AG09319 (cell line): ENCODE data around the gene EFHD2.
"Not testable (repeated sequence)": the region's sequence is repeated elsewhere in the genome, so short reads cannot be mapped to it uniquely, and the experiment has no call there.

Experiments used
- DNase-seq: peaks from one replicate; pipeline ENCODE4 v3.0.0-alpha.2; 2010; ENCODE audit warnings: low read depth; ENCODE audit errors: extremely low read depth
- TF ChIP-seq, protein P1 (sequence below): IDR thresholded peaks from 2 replicates; pipeline ENCODE4 v1.5.1; 2011; ENCODE audit warnings: low read depth, mild to moderate bottlenecking, inconsistent platforms, low read length, moderate library complexity

The EFHD2 gene

GRCh38 chr1:15423355-15424077, 13.8 kb downstream of the EFHD2 start:
- DNase-seq = no peak
- TF ChIP-seq, protein P1, sequence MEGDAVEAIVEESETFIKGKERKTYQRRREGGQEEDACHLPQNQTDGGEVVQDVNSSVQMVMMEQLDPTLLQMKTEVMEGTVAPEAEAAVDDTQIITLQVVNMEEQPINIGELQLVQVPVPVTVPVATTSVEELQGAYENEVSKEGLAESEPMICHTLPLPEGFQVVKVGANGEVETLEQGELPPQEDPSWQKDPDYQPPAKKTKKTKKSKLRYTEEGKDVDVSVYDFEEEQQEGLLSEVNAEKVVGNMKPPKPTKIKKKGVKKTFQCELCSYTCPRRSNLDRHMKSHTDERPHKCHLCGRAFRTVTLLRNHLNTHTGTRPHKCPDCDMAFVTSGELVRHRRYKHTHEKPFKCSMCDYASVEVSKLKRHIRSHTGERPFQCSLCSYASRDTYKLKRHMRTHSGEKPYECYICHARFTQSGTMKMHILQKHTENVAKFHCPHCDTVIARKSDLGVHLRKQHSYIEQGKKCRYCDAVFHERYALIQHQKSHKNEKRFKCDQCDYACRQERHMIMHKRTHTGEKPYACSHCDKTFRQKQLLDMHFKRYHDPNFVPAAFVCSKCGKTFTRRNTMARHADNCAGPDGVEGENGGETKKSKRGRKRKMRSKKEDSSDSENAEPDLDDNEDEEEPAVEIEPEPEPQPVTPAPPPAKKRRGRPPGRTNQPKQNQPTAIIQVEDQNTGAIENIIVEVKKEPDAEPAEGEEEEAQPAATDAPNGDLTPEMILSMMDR = no peak

- DNase-seq = no peak
- TF ChIP-seq, protein P1 = no peak
Observed at GRCh38 chr1:15424146-15424667, 14.5 kb downstream of the EFHD2 start.

GRCh38 chr1:15424981-15425380, 15.3 kb downstream of the EFHD2 start:
- DNase-seq = no peak
- TF ChIP-seq, protein P1 = no peak

- TF ChIP-seq, protein P1 = no peak
- DNase-seq = no peak
Observed at GRCh38 chr1:15425521-15425920, 15.8 kb downstream of the EFHD2 start.

GRCh38 chr1:15425958-15426357, 16.3 kb downstream of the EFHD2 start:
- no peak for DNase-seq
- TF ChIP-seq, protein P1 = no peak

DNA sequence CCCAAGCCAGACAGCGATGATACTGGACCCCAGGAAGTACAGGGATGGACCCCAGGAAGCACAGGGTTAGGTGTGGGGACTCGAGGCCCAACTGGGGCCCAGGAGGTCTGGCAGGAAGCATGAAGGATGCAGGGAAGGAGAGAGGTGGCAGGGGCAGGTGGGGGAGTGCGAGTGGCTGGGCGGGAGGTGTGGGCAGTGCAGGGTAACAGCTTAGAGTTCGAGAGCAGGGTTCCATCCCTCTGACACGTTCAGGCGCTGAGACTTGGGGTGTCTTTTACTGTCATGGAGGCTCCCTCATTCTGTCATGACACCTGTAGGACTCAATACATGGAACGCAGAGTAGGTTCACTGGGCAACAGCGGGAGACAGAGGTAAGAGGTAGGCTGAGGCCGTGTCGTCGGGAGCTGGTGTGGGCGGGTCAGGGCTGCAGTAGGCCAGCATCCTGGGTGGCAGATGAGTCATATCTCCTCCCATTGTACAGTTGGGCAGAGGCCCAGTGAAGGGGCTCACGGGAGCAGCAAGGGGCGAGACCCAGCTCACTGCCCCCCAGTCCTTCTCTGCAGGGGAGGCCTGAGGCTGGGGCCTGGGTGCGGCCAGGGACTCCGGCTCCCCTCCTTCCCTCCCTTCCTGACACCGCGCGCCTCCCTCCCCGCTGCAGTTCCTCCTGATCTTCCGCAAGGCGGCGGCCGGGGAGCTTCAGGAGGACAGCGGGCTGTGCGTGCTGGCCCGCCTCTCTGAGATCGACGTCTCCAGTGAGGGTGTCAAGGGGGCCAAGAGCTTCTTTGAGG, 17.0 kb downstream of the EFHD2 start:
- DNase-seq = no peak
- TF ChIP-seq, protein P1 = no peak

GRCh38 chr1:15427280-15427666, 17.6 kb downstream of the EFHD2 start:
- DNase-seq = no peak
- TF ChIP-seq, protein P1 = no peak

GRCh38 chr1:15428252-15428651, 18.6 kb downstream of the EFHD2 start:
- not testable (repeated sequence) for DNase-seq
